ENCODE measurements around the gene NPTX2. TPM values are rescaled to one million over a fixed set of nuclear protein-coding genes. Genes with fewer than 3 reads are reported as not detected.
"Not testable (repeated sequence)": the region's sequence is repeated elsewhere in the genome, so short reads cannot be mapped to it uniquely, and the experiment has no call there.

NPTX2 gene
- 19.7 TPM for polyA plus RNA-seq (2013, experiment 1 of 4)
- 17.0 TPM for polyA plus RNA-seq (2013, experiment 2 of 4)
- 16.0 TPM for polyA plus RNA-seq (2013, experiment 3 of 4)
- polyA plus RNA-seq (2013, experiment 4 of 4), result 14.7 TPM

- H3K27me3 ChIP-seq (ENCODE audit: control insufficient read depth, insufficient read depth, low read length, poor library complexity, severe bottlenecking), result peaks cover 74% of the 10 kb centered on the region
- no peak within 1 kb of the TSS for H3K27ac ChIP-seq (ENCODE audit: insufficient read depth, low read depth, low read length, poor library complexity, severe bottlenecking)
- H3K36me3 ChIP-seq (ENCODE audit: control insufficient read depth, insufficient read depth, low read length), result no peaks in the 10 kb centered on the region
- H3K4me3 ChIP-seq (ENCODE audit: insufficient read depth, low read depth, low read length), result peak within 1 kb of the TSS; percentile 48
- WGBS, 2 experiments, result 1% methylated on average over 130 of the region's 130 CpGs
- H3K9me3 ChIP-seq (ENCODE audit: control insufficient read depth, low read length), result no peaks in the 10 kb centered on the region
- H3K4me1 ChIP-seq (ENCODE audit: control insufficient read depth, insufficient read depth, low read length), result peaks cover 23% of the 10 kb centered on the region
Measured at GRCh38 chr7:98617051-98617959, at the start of gene NPTX2. TSS of gene NPTX2 (plus strand) at chr7:98617285. CDS start at chr7:98617462, 177 bp downstream.

GRCh38 chr7:98567991-98568390 lies 49.1 kb upstream of the NPTX2 start:
- 94 to 95% methylated on average over 7 of the region's 7 CpGs for WGBS, 2 experiments
- H3K27me3 ChIP-seq (ENCODE audit: control insufficient read depth, insufficient read depth, low read length, poor library complexity, severe bottlenecking), result no peaks in the 10 kb centered on the region

GRCh38 chr7:98568891-98569290 lies 48.2 kb upstream of the NPTX2 start:
- 89 to 90% methylated on average over 8 of the region's 8 CpGs for WGBS, 2 experiments
- no peak overlapping the region for H3K27ac ChIP-seq (ENCODE audit: insufficient read depth, low read depth, low read length, poor library complexity, severe bottlenecking)

More at GRCh38 chr7:98567991-98568390, 49.1 kb upstream of the NPTX2 start:
- H3K9me3 ChIP-seq (ENCODE audit: control insufficient read depth, low read length), result no peaks in the 10 kb centered on the region
- no peaks in the 10 kb centered on the region for H3K36me3 ChIP-seq (ENCODE audit: control insufficient read depth, insufficient read depth, low read length)
- no peak overlapping the region for H3K27ac ChIP-seq (ENCODE audit: insufficient read depth, low read depth, low read length, poor library complexity, severe bottlenecking)
- no peaks in the 10 kb centered on the region for H3K4me1 ChIP-seq (ENCODE audit: control insufficient read depth, insufficient read depth, low read length)
- no peak overlapping the region for H3K4me3 ChIP-seq (ENCODE audit: insufficient read depth, low read depth, low read length)

GRCh38 chr7:98569691-98570337 lies 47.3 kb upstream of the NPTX2 start:
- no peak overlapping the region for H3K27ac ChIP-seq (ENCODE audit: insufficient read depth, low read depth, low read length, poor library complexity, severe bottlenecking)
- no peaks in the 10 kb centered on the region for H3K27me3 ChIP-seq (ENCODE audit: control insufficient read depth, insufficient read depth, low read length, poor library complexity, severe bottlenecking)
- no peaks in the 10 kb centered on the region for H3K36me3 ChIP-seq (ENCODE audit: control insufficient read depth, insufficient read depth, low read length)
- WGBS, 2 experiments, result 61 to 66% methylated on average over 22 of the region's 22 CpGs
- H3K4me1 ChIP-seq (ENCODE audit: control insufficient read depth, insufficient read depth, low read length), result no peaks in the 10 kb centered on the region
- H3K4me3 ChIP-seq (ENCODE audit: insufficient read depth, low read depth, low read length), result no peak overlapping the region
- no peaks in the 10 kb centered on the region for H3K9me3 ChIP-seq (ENCODE audit: control insufficient read depth, low read length)

More at GRCh38 chr7:98568891-98569290, 48.2 kb upstream of the NPTX2 start:
- H3K36me3 ChIP-seq (ENCODE audit: control insufficient read depth, insufficient read depth, low read length), result no peaks in the 10 kb centered on the region
- no peak overlapping the region for H3K4me3 ChIP-seq (ENCODE audit: insufficient read depth, low read depth, low read length)
- H3K4me1 ChIP-seq (ENCODE audit: control insufficient read depth, insufficient read depth, low read length), result no peaks in the 10 kb centered on the region
- no peaks in the 10 kb centered on the region for H3K27me3 ChIP-seq (ENCODE audit: control insufficient read depth, insufficient read depth, low read length, poor library complexity, severe bottlenecking)
- no peaks in the 10 kb centered on the region for H3K9me3 ChIP-seq (ENCODE audit: control insufficient read depth, low read length)

- Histone ChIP-seq H3K9me3 (ENCODE audit: control insufficient read depth, low read length) (peaks cover 4% of the 10 kb centered on the region), H3K4me1 (ENCODE audit: control insufficient read depth, insufficient read depth, low read length) (no peaks in the 10 kb centered on the region), H3K36me3 (ENCODE audit: control insufficient read depth, insufficient read depth, low read length) (no peaks in the 10 kb centered on the region), H3K27ac (ENCODE audit: insufficient read depth, low read depth, low read length, poor library complexity, severe bottlenecking) (no peak overlapping the region), H3K4me3 (ENCODE audit: insufficient read depth, low read depth, low read length) (no peak overlapping the region), H3K27me3 (ENCODE audit: control insufficient read depth, insufficient read depth, low read length, poor library complexity, severe bottlenecking) (no peaks in the 10 kb centered on the region)
- 85 to 88% methylated on average over 5 of the region's 5 CpGs for WGBS, 2 experiments
Measured at GRCh38 chr7:98571006-98571405, 46.1 kb upstream of the NPTX2 start.

GRCh38 chr7:98571986-98572385 lies 45.1 kb upstream of the NPTX2 start:
- peaks cover 4% of the 10 kb centered on the region for H3K9me3 ChIP-seq (ENCODE audit: control insufficient read depth, low read length)
- WGBS, 2 experiments, result 91 to 96% methylated on average over 6 of the region's 6 CpGs
- H3K4me3 ChIP-seq (ENCODE audit: insufficient read depth, low read depth, low read length), result no peak overlapping the region
- H3K27me3 ChIP-seq (ENCODE audit: control insufficient read depth, insufficient read depth, low read length, poor library complexity, severe bottlenecking), result no peaks in the 10 kb centered on the region
- no peak overlapping the region for H3K27ac ChIP-seq (ENCODE audit: insufficient read depth, low read depth, low read length, poor library complexity, severe bottlenecking)
- H3K4me1 ChIP-seq (ENCODE audit: control insufficient read depth, insufficient read depth, low read length), result no peaks in the 10 kb centered on the region
- H3K36me3 ChIP-seq (ENCODE audit: control insufficient read depth, insufficient read depth, low read length), result no peaks in the 10 kb centered on the region

- 93 to 96% methylated on average over 9 of the region's 9 CpGs for WGBS, 2 experiments
- H3K27me3 ChIP-seq (ENCODE audit: control insufficient read depth, insufficient read depth, low read length, poor library complexity, severe bottlenecking); H3K4me3 ChIP-seq (ENCODE audit: insufficient read depth, low read depth, low read length); H3K9me3 ChIP-seq (ENCODE audit: control insufficient read depth, low read length); H3K4me1 ChIP-seq (ENCODE audit: control insufficient read depth, insufficient read depth, low read length); H3K36me3 ChIP-seq (ENCODE audit: control insufficient read depth, insufficient read depth, low read length); H3K27ac ChIP-seq (ENCODE audit: insufficient read depth, low read depth, low read length, poor library complexity, severe bottlenecking): not testable (repeated sequence)
Measured at GRCh38 chr7:98572716-98573115, 44.4 kb upstream of the NPTX2 start.

GRCh38 chr7:98573816-98574215 lies 43.3 kb upstream of the NPTX2 start:
- Histone ChIP-seq H3K4me1 (ENCODE audit: control insufficient read depth, insufficient read depth, low read length) (no peaks in the 10 kb centered on the region), H3K27me3 (ENCODE audit: control insufficient read depth, insufficient read depth, low read length, poor library complexity, severe bottlenecking) (no peaks in the 10 kb centered on the region), H3K9me3 (ENCODE audit: control insufficient read depth, low read length) (peaks cover 4% of the 10 kb centered on the region), H3K36me3 (ENCODE audit: control insufficient read depth, insufficient read depth, low read length) (no peaks in the 10 kb centered on the region), H3K4me3 (ENCODE audit: insufficient read depth, low read depth, low read length) (no peak overlapping the region), H3K27ac (ENCODE audit: insufficient read depth, low read depth, low read length, poor library complexity, severe bottlenecking) (no peak overlapping the region)
- 90 to 92% methylated on average over 6 of the region's 6 CpGs for WGBS, 2 experiments

- H3K27me3 ChIP-seq (ENCODE audit: control insufficient read depth, insufficient read depth, low read length, poor library complexity, severe bottlenecking), result no peaks in the 10 kb centered on the region
- WGBS, 2 experiments, result 81 to 88% methylated on average over 1 of the region's 2 CpGs
- no peak overlapping the region for H3K4me3 ChIP-seq (ENCODE audit: insufficient read depth, low read depth, low read length)
- H3K9me3 ChIP-seq (ENCODE audit: control insufficient read depth, low read length), result peaks cover 4% of the 10 kb centered on the region
- H3K36me3 ChIP-seq (ENCODE audit: control insufficient read depth, insufficient read depth, low read length), result no peaks in the 10 kb centered on the region
- no peak overlapping the region for H3K27ac ChIP-seq (ENCODE audit: insufficient read depth, low read depth, low read length, poor library complexity, severe bottlenecking)
- H3K4me1 ChIP-seq (ENCODE audit: control insufficient read depth, insufficient read depth, low read length), result no peaks in the 10 kb centered on the region
Measured at GRCh38 chr7:98575878-98576277, 41.2 kb upstream of the NPTX2 start.

GRCh38 chr7:98584830-98585229 lies 32.3 kb upstream of the NPTX2 start:
- H3K9me3 ChIP-seq (ENCODE audit: control insufficient read depth, low read length), result no peaks in the 10 kb centered on the region
- H3K36me3 ChIP-seq (ENCODE audit: control insufficient read depth, insufficient read depth, low read length), result no peaks in the 10 kb centered on the region
- H3K27me3 ChIP-seq (ENCODE audit: control insufficient read depth, insufficient read depth, low read length, poor library complexity, severe bottlenecking), result no peaks in the 10 kb centered on the region
- no peak overlapping the region for H3K27ac ChIP-seq (ENCODE audit: insufficient read depth, low read depth, low read length, poor library complexity, severe bottlenecking)
- no peak overlapping the region for H3K4me3 ChIP-seq (ENCODE audit: insufficient read depth, low read depth, low read length)
- no peaks in the 10 kb centered on the region for H3K4me1 ChIP-seq (ENCODE audit: control insufficient read depth, insufficient read depth, low read length)

Data from ectodermal cell (in vitro differentiated cells).